ENCODE results near the gene KLHDC2.
"Not testable (repeated sequence)": the region's sequence is repeated elsewhere in the genome, so short reads cannot be mapped to it uniquely, and the experiment has no call there.

Gene KLHDC2

DNA sequence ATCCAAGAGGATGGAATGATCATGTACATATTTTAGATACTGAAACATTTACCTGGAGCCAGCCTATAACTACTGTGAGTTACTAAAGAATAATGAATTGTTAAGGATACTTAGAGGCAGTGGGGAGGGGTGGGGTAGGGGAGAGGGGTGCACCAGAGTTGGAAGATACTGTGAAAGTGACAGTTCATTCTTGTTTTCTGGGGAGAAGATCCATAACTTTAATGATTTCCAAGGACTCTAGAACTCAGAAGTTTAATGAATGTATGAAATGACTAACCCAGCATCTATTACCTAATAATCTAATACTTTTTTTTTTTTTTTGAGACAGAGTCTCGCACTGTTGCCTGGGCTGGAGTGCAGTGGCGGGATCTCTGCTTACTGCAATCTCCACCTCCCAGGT is 10.5 kb downstream of the KLHDC2 start:
- no peak for DNase-seq (ENCODE audit: low spot score)

DNA sequence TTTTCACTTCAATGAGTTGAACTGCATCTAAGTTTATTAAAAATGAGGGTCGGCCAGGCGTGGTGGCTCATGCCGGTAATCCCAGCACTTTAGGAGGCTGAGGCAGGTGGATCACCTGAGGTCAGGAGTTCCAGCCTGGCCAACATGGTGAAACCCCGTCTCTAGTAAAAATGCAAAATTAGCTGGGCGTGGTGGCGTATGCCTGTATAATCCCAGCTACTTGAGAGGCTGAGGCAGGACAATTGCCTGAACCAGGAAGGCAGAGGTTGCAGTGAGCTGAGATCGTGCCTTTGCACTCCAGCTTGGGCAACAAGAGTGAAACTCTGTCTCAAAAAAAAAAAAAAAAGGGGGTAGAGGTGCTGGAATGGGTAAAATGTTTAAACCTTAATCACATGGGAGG is 13.1 kb downstream of the KLHDC2 start:
- DNase-seq (ENCODE audit: low spot score): not testable (repeated sequence)

DNA sequence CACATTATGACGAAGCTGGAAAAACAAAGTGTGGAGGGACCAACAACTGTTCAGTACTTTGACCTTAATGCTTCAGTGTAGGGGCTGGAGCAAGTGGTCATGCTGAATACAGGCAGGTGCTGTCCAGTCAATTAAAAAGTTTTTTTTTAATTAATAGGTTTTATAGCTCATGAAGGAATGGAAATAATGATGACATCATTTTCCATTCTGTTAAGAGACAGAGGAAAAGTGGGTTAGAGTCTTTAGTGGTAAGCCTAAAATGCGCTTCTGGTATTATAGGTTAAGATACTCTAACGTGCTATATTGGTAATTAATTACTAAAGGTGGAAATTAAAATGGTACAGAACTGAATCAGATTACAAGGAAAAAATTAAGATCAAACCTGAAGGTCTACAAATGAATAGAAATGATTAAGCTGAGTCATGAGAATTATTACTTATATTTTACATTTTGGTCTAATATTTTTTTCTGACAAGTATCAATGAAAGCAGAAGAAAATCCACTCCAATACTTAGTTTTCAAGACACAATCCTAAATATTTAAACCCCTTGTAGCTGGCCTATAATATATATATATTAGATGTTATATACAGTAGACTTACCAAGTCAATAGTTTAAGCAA is 15.6 kb downstream of the KLHDC2 start:
- no peak for DNase-seq (ENCODE audit: low spot score)

DNA sequence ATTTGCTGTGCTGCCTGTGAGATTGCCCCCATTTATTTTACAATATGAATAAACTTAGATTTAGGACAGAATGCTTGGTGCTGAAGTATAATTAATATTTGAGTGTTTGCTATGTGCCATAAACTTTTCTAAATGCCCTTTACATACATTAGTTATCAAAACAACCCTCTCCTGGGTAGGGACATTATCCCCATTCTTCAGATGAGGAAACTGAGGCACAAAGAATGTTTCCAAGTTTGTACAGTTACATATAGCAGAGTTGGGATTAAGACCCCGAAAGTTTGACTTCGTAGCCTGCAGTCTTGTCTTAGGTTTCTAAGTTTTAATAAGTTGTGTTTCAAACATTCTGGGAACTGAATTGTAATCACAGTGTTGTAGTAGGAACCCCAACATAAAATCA is 18.4 kb downstream of the KLHDC2 start:
- no peak for DNase-seq (ENCODE audit: low spot score)

DNA sequence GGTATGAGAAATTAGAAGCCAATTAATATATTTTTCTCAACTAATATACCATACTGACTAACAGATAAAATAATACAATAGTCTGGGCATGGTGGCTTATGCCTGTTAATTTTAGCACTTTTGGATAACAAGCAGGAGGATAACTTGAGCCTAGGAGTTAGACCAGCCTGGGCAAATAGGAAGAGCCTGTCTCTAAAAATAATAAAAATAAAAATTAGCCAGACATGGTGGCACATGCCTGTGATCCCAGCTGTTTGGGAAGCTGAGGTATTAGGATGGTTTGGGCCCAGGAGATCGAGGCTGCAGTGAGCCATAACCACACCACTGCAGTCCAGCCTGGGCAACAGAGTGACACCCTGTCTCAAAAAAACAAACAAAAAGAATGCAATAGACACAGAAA is 24.7 kb downstream of the KLHDC2 start:
- no peak for DNase-seq (ENCODE audit: low spot score)

DNA sequence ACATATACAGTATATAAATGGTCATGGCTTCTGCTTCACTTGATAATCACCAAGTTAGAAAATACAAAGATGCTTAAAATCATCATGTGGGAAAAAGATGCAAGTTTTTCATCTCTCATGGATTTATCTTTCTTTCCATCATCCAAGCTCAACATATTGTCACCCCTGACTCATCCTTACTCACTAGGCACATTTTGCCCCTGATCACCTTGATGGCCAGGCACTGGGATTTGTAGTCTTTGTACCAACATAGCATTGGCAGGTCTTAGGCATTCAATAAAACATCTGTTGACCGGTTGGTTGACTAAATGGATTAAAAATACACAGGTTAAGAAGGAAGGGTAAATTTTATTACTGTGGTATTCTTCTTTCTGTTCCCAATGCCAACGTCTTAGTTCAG is 28.1 kb downstream of the KLHDC2 start:
- no peak for DNase-seq (ENCODE audit: low spot score)

DNA sequence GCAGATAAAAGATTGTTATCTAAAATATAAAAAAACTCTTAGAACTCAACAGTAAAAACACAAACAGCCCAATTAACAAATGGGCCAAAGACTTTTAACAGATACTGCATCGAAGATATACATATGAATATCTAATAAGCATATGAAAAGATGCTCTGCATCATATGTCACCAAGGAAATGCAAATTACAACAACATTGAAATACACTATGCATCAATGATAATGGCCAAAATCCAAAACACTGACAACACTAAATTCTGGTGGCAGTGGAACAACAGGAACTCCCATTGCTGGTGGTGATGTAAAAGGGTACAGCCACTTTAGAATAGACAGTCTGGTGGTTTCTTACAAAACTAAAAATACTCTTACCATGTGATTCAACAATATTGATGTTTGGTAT is 40.8 kb downstream of the KLHDC2 start:
- DNase-seq (ENCODE audit: low spot score): no peak

DNA sequence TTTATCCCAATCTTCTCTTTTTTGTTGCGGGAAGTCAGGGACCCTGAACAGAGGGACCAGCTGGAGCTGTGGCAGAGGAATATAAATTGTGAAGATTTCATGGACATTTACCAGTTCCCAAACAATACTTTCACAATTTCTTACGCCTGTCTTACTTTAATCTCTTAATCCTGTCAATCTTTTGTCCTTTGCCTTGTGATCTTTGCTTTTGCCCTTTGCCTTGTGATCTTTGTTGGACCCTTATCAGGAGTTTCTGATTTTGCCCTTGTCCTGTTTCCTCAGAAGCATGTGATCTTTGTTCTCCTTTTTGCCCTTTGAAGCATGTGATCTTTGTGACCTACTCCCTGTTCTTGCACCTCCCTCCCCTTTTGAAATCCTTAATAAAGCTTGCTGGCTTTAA is 48.2 kb downstream of the KLHDC2 start:
- not testable (repeated sequence) for DNase-seq (ENCODE audit: low spot score)

DNA sequence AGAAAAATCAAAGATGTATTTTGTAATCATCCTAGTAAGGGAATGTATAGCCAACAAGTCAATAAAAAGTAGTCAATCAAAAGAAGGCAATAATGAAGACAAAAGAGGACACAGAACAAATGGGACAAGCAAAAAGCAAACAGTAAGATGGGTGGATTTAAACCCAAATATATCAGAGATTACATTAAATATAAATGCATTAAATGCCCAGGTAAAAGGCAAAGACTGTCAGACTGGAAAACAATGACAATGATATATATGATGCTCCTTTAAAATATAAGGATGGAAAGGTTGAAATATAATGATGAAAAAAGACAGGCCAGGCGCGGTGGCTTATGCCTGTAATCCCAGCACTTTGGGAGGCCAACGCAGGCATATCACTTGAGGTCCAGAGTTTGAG is 48.9 kb downstream of the KLHDC2 start:
- DNase-seq (ENCODE audit: low spot score): no peak

DNA sequence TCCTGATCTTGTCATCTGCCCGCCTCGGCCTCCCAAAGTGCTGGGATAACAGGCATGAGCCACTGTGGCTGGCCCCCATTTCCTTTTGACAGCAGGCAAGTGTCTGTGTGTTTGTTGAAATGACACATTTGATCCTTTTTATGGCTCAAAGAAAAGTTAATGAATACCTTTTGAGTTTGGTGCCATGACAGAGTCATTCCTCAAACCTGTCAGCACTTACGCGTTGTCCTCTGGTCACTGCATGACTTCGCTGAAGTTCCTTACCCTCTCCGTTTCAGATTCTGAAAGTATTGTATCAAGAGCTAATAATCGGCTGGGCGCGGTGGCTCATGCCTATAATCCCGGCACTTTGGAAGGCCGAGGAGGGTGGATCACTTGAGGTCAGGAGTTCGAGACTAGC is 52.2 kb downstream of the KLHDC2 start:
- no peak for DNase-seq (ENCODE audit: low spot score)

DNA sequence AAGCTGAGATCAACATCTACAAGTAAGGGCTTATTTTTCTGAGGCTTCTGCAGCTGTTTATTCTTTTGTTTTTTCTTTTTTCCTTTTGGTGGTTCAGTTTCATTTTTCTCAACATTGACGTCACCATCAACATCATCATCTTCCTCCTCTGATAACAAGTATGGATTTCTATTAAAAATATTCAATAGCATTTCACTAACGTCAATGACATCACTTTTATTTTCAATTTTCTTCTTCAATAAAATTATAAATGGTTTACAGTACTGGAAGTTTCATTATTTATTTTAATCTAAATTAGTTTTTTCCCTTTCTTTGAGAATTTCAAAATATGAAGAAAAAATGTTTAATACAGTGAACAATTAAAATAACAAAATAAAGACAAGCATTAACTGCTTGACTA is 60.7 kb downstream of the KLHDC2 start:
- no peak for DNase-seq (ENCODE audit: low spot score)

Data from Ammon's horn (tissue), 1 donor.